Measurements from ENCODE around the gene TSPAN3.

Gene TSPAN3

GRCh38 chr15:77021803-77022381, 49.0 kb downstream of the TSPAN3 start:
- peak; percentile 86 for DNase-seq

- DNase-seq = no peak
Measured at GRCh38 chr15:77021088-77021481, 49.8 kb downstream of the TSPAN3 start.

GRCh38 chr15:77020348-77021087, 50.4 kb downstream of the TSPAN3 start:
- no peak for DNase-seq

- peak; percentile 48 for DNase-seq
Measured at GRCh38 chr15:77019521-77020331, 51.2 kb downstream of the TSPAN3 start.

- DNase-seq = no peak
Measured at GRCh38 chr15:77018796-77019505, 52.0 kb downstream of the TSPAN3 start.

GRCh38 chr15:77017761-77018720, 52.9 kb downstream of the TSPAN3 start:
- DNase-seq = no peak

- no peak for DNase-seq
Measured at GRCh38 chr15:77017091-77017660, 53.7 kb downstream of the TSPAN3 start.

GRCh38 chr15:77016321-77016695, 54.6 kb downstream of the TSPAN3 start:
- DNase-seq = no peak

GRCh38 chr15:77015646-77016320, 55.1 kb downstream of the TSPAN3 start:
- no peak for DNase-seq

- no peak for DNase-seq
Measured at GRCh38 chr15:77014132-77015081, 56.5 kb downstream of the TSPAN3 start.

- DNase-seq = no peak
Measured at GRCh38 chr15:77013776-77014131, 57.2 kb downstream of the TSPAN3 start.

GRCh38 chr15:77012868-77013267, 58.0 kb downstream of the TSPAN3 start:
- no peak for DNase-seq

GRCh38 chr15:77012117-77012712, 58.7 kb downstream of the TSPAN3 start:
- DNase-seq = no peak

GRCh38 chr15:77010857-77011256, 60.1 kb downstream of the TSPAN3 start:
- DNase-seq = no peak

GRCh38 chr15:77010312-77010686, 60.6 kb downstream of the TSPAN3 start:
- no peak for DNase-seq

- DNase-seq = no peak
Measured at GRCh38 chr15:77009646-77010311, 61.1 kb downstream of the TSPAN3 start.

- DNase-seq = no peak
Measured at GRCh38 chr15:77009176-77009575, 61.7 kb downstream of the TSPAN3 start.

GRCh38 chr15:77004189-77004588, 66.7 kb downstream of the TSPAN3 start:
- no peak for DNase-seq

All from fibroblast of skin of right quadriceps (primary cell).